SU-DHL-6 (cell line): ENCODE data around the gene LAPTM4A.

Experiments used
- EZH2phosphoT487 ChIP-seq: fragments of 200-600 bp; sonication (generic), shearing (Covaris generic); conservative IDR thresholded peaks from 2 replicates; pipeline ENCODE4 v1.6.1; 2018; ENCODE audit warnings: mild to moderate bottlenecking, antibody characterized with exemption, low read length, moderate library complexity, mixed read lengths
- TF ChIP-seq, protein P1 (sequence below): fragments of 200-600 bp; sonication (generic); IDR thresholded peaks from one replicate; pipeline ENCODE4 v1.5.1; 2017; ENCODE audit warnings: antibody characterized with exemption, mild to moderate bottlenecking, low read length, moderate library complexity; ENCODE audit not compliant: insufficient read depth, poor library complexity, severe bottlenecking

DNA sequence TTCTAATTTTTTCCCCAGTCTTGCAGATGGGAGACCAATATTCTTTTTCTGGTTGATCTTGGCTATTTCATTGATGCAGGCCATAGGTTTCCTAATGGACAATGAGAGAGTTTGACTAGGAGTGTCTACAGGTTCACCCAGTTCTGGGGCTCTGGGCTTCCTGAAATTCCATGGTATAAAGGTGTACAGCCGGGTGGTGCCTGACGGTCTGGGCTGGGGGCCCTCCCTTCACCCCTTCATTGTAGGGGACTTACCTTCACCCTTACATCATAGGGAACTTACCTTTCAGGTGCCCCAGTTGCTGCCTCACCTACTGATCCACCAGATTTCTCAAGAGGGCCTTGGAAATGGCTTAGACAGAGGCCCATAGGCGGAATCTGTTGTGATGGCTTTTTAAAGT lies 13.0 kb upstream of the LAPTM4A start:
- TF ChIP-seq, protein P1, sequence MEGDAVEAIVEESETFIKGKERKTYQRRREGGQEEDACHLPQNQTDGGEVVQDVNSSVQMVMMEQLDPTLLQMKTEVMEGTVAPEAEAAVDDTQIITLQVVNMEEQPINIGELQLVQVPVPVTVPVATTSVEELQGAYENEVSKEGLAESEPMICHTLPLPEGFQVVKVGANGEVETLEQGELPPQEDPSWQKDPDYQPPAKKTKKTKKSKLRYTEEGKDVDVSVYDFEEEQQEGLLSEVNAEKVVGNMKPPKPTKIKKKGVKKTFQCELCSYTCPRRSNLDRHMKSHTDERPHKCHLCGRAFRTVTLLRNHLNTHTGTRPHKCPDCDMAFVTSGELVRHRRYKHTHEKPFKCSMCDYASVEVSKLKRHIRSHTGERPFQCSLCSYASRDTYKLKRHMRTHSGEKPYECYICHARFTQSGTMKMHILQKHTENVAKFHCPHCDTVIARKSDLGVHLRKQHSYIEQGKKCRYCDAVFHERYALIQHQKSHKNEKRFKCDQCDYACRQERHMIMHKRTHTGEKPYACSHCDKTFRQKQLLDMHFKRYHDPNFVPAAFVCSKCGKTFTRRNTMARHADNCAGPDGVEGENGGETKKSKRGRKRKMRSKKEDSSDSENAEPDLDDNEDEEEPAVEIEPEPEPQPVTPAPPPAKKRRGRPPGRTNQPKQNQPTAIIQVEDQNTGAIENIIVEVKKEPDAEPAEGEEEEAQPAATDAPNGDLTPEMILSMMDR = no peak
- no peak for TF ChIP-seq EZH2phosphoT487
